ENCODE data around the gene LDLRAD3. TPM values are rescaled to one million over a fixed set of nuclear protein-coding genes. Genes with fewer than 3 reads are reported as not detected.

The LDLRAD3 gene
- polyA plus RNA-seq, 1 donor (not counting 4 experiments of a cell fraction or from before 2014, with no cell fraction given), result 13.1 TPM

DNA sequence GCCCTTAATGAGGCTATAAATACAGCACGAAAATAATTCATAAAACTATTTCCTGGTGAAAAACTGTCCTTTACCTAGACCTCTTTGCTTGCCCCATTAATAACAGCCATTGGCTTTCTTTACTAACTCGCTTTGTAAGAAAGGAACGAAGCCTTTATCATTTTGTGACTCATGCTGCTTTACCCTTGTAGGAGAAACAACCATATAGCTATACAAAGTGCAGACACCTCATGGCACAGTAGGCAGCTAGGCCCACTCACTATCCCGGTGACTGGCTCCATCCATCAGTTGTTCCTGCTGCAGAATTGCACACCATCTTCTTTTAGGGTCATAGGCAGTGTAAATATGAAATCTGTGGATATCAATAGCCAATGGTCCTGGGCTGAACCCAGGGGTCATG lies 85.8 kb downstream of the LDLRAD3 start:
- Histone ChIP-seq H3K27me3 (ENCODE audit: control insufficient read depth, extremely low read depth, insufficient read depth, low read length) (no peaks in the 10 kb centered on the region), H3K4me3 (ENCODE audit: control insufficient read depth in 2 of 3, extremely low read depth in 1 of 3, insufficient read depth in 2 of 3, low read depth in 1 of 3, low read length in 3 of 3) (no peak overlapping the region), H3K9me1 (ENCODE audit: control insufficient read depth, extremely low read depth, insufficient read depth, low read length) (no peaks in the 10 kb centered on the region), H3K4me1 (ENCODE audit: control insufficient read depth, extremely low read depth, insufficient read depth, low read length) (peaks cover 2% of the 10 kb centered on the region), H3K4me2 (ENCODE audit: control insufficient read depth, extremely low read depth, insufficient read depth, low read depth, low read length) (no peak overlapping the region), H3K9me3 (ENCODE audit: control insufficient read depth, low read depth, low read length) (no peaks in the 10 kb centered on the region), H2AFZ (ENCODE audit: control insufficient read depth, low read length) (no peak overlapping the region), H3K79me2 (ENCODE audit: control insufficient read depth, insufficient read depth, low read length) (peaks cover 18% of the 10 kb centered on the region), H4K20me1 (ENCODE audit: control insufficient read depth, extremely low read depth, insufficient read depth, low read length) (no peaks in the 10 kb centered on the region), H3K9ac (ENCODE audit: control insufficient read depth, extremely low read depth, insufficient read depth, low read length) (no peak overlapping the region), H3K36me3 (ENCODE audit: control insufficient read depth in 2 of 2, extremely low read depth in 1 of 2, insufficient read depth in 2 of 2, low read length in 2 of 2) (no peaks in the 10 kb centered on the region), H3K27ac (ENCODE audit: control insufficient read depth, insufficient read depth, low read length) (no peak overlapping the region)
- DNase-seq (ENCODE audit: low read depth, low spot score), result no peak
- TF ChIP-seq, protein P1, sequence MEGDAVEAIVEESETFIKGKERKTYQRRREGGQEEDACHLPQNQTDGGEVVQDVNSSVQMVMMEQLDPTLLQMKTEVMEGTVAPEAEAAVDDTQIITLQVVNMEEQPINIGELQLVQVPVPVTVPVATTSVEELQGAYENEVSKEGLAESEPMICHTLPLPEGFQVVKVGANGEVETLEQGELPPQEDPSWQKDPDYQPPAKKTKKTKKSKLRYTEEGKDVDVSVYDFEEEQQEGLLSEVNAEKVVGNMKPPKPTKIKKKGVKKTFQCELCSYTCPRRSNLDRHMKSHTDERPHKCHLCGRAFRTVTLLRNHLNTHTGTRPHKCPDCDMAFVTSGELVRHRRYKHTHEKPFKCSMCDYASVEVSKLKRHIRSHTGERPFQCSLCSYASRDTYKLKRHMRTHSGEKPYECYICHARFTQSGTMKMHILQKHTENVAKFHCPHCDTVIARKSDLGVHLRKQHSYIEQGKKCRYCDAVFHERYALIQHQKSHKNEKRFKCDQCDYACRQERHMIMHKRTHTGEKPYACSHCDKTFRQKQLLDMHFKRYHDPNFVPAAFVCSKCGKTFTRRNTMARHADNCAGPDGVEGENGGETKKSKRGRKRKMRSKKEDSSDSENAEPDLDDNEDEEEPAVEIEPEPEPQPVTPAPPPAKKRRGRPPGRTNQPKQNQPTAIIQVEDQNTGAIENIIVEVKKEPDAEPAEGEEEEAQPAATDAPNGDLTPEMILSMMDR (optimal IDR thresholded peaks at IDR 0.05 in 1 of 3, IDR thresholded peaks at IDR 0.05 in 1 of 3, conservative IDR thresholded peaks at IDR 0.05 in 1 of 3; ENCODE audit: extremely low read depth in 1 of 3, insufficient read depth in 2 of 3, low read length in 3 of 3), result no peak
- TF ChIP-seq EZH2 (IDR thresholded peaks at IDR 0.05; ENCODE audit: low read length), result no peak
- no peak for FAIRE-seq
- dilution Hi-C loops (cut with MboI; ENCODE audit: extremely low pct_ligation_motif_present, low sequenced_read_pairs), result no loop called here

GRCh38 chr11:36030731-36031281 lies 86.9 kb downstream of the LDLRAD3 start:
- TF ChIP-seq, protein P1 (optimal IDR thresholded peaks at IDR 0.05 in 1 of 3, IDR thresholded peaks at IDR 0.05 in 1 of 3, conservative IDR thresholded peaks at IDR 0.05 in 1 of 3; ENCODE audit: extremely low read depth in 1 of 3, insufficient read depth in 2 of 3, low read length in 3 of 3), result no peak
- no peak for TF ChIP-seq EZH2 (IDR thresholded peaks at IDR 0.05; ENCODE audit: low read length)
- Histone ChIP-seq H3K9ac (ENCODE audit: control insufficient read depth, extremely low read depth, insufficient read depth, low read length) (no peak overlapping the region), H2AFZ (ENCODE audit: control insufficient read depth, low read length) (no peak overlapping the region), H3K79me2 (ENCODE audit: control insufficient read depth, insufficient read depth, low read length) (peaks cover 20% of the 10 kb centered on the region), H3K9me1 (ENCODE audit: control insufficient read depth, extremely low read depth, insufficient read depth, low read length) (no peaks in the 10 kb centered on the region), H3K4me3 (ENCODE audit: control insufficient read depth in 2 of 3, extremely low read depth in 1 of 3, insufficient read depth in 2 of 3, low read depth in 1 of 3, low read length in 3 of 3) (no peak overlapping the region), H3K4me1 (ENCODE audit: control insufficient read depth, extremely low read depth, insufficient read depth, low read length) (peaks cover 12% of the 10 kb centered on the region), H4K20me1 (ENCODE audit: control insufficient read depth, extremely low read depth, insufficient read depth, low read length) (no peaks in the 10 kb centered on the region), H3K9me3 (ENCODE audit: control insufficient read depth, low read depth, low read length) (no peaks in the 10 kb centered on the region), H3K36me3 (ENCODE audit: control insufficient read depth in 2 of 2, extremely low read depth in 1 of 2, insufficient read depth in 2 of 2, low read length in 2 of 2) (no peaks in the 10 kb centered on the region), H3K4me2 (ENCODE audit: control insufficient read depth, extremely low read depth, insufficient read depth, low read depth, low read length) (no peak overlapping the region), H3K27ac (ENCODE audit: control insufficient read depth, insufficient read depth, low read length) (no peak overlapping the region), H3K27me3 (ENCODE audit: control insufficient read depth, extremely low read depth, insufficient read depth, low read length) (no peaks in the 10 kb centered on the region)
- FAIRE-seq, result no peak
- DNase-seq (ENCODE audit: low read depth, low spot score), result no peak
- dilution Hi-C loops (cut with MboI; ENCODE audit: extremely low pct_ligation_motif_present, low sequenced_read_pairs), result no loop called here

All from keratinocyte (primary cell).